ENCODE results near the gene MEGF11.
"Not testable (repeated sequence)": the region's sequence is repeated elsewhere in the genome, so short reads cannot be mapped to it uniquely, and the experiment has no call there.

MEGF11 gene

GRCh38 chr15:66001717-66002426 lies 251.7 kb downstream of the MEGF11 start:
- no peak for DNase-seq (ENCODE audit: low read depth)

- no peak for DNase-seq (ENCODE audit: low read depth)
Observed at GRCh38 chr15:66001042-66001441, 252.5 kb downstream of the MEGF11 start.

- no peak for DNase-seq (ENCODE audit: low read depth)
Observed at GRCh38 chr15:65998486-65998885, 255.1 kb downstream of the MEGF11 start.

GRCh38 chr15:65996901-65997300 lies 256.6 kb downstream of the MEGF11 start:
- DNase-seq (ENCODE audit: low read depth) = no peak

- DNase-seq (ENCODE audit: low read depth) = no peak
Observed at GRCh38 chr15:65994832-65995231, 258.7 kb downstream of the MEGF11 start.

GRCh38 chr15:65993762-65994161 lies 259.8 kb downstream of the MEGF11 start:
- no peak for DNase-seq (ENCODE audit: low read depth)

GRCh38 chr15:65993236-65993635 lies 260.3 kb downstream of the MEGF11 start:
- DNase-seq (ENCODE audit: low read depth) = no peak

GRCh38 chr15:65991721-65992483 lies 261.6 kb downstream of the MEGF11 start:
- DNase-seq (ENCODE audit: low read depth) = no peak

- DNase-seq (ENCODE audit: low read depth) = no peak
Observed at GRCh38 chr15:65990298-65990981, 263.1 kb downstream of the MEGF11 start.

GRCh38 chr15:65987100-65987499 lies 266.4 kb downstream of the MEGF11 start:
- no peak for DNase-seq (ENCODE audit: low read depth)

- DNase-seq (ENCODE audit: low read depth) = no peak
Observed at GRCh38 chr15:65986416-65986815, 267.1 kb downstream of the MEGF11 start.

GRCh38 chr15:65985387-65985786 lies 268.2 kb downstream of the MEGF11 start:
- no peak for DNase-seq (ENCODE audit: low read depth)

- DNase-seq (ENCODE audit: low read depth) = no peak
Observed at GRCh38 chr15:65982627-65983322, 270.8 kb downstream of the MEGF11 start.

GRCh38 chr15:65981837-65982626 lies 271.5 kb downstream of the MEGF11 start:
- DNase-seq (ENCODE audit: low read depth) = no peak

GRCh38 chr15:65980824-65981456 lies 272.6 kb downstream of the MEGF11 start:
- no peak for DNase-seq (ENCODE audit: low read depth)

- no peak for DNase-seq (ENCODE audit: low read depth)
Observed at GRCh38 chr15:65979837-65980236, 273.7 kb downstream of the MEGF11 start.

- no peak for DNase-seq (ENCODE audit: low read depth)
Observed at GRCh38 chr15:65979316-65979715, 274.2 kb downstream of the MEGF11 start.

- DNase-seq (ENCODE audit: low read depth) = no peak
Observed at GRCh38 chr15:65978110-65978509, 275.4 kb downstream of the MEGF11 start.

GRCh38 chr15:65976196-65976595 lies 277.4 kb downstream of the MEGF11 start:
- DNase-seq (ENCODE audit: low read depth) = not testable (repeated sequence)

GRCh38 chr15:65971741-65971995 lies 281.9 kb downstream of the MEGF11 start:
- DNase-seq (ENCODE audit: low read depth) = no peak
